ENCODE measurements around the gene PYGM.

Gene PYGM

DNA sequence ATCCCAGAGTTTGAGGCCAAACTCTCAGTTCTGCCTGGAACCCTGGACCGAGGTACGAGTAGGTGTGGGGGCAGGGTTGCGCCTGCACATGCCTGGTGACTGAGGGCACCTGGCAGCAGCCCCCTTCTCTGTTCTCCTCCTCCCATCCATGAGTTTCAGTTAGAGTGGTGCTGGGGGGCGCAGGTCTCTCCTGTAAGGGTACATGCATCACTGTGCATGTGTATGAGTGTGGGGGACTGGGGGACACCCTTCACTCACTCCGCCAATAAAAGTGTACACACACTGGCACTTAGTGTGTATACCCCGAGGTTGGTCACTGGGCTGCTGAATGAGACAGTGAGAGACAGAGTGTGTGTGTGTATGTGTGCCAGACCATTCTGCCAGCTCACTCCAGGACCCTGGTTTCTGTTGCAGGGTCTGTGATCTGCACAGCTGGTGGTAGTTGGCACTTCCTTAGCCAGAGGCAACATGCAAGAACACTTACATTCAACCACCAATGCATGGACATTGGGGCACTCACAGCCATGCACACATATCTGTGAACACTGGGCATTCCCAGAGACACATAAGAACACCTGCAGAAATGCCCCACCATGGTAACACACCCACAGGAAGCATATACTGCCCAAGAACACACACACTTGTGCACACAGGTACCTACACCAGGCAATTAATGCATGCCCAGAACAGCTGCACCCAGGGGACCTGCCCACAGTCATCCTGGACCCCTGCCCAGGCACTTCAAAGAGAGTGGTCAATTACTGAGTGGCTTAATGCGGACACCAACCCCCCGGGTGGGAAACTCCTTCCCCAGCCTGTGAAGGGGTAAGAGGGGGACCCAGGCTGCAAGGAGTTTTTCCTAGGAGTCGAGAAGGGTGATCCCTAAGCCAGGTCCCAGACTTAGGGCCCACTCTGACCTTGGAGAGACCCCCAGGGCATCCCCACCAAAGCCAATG is 35.6 kb downstream of the PYGM start:
- TF ChIP-seq, protein P1, sequence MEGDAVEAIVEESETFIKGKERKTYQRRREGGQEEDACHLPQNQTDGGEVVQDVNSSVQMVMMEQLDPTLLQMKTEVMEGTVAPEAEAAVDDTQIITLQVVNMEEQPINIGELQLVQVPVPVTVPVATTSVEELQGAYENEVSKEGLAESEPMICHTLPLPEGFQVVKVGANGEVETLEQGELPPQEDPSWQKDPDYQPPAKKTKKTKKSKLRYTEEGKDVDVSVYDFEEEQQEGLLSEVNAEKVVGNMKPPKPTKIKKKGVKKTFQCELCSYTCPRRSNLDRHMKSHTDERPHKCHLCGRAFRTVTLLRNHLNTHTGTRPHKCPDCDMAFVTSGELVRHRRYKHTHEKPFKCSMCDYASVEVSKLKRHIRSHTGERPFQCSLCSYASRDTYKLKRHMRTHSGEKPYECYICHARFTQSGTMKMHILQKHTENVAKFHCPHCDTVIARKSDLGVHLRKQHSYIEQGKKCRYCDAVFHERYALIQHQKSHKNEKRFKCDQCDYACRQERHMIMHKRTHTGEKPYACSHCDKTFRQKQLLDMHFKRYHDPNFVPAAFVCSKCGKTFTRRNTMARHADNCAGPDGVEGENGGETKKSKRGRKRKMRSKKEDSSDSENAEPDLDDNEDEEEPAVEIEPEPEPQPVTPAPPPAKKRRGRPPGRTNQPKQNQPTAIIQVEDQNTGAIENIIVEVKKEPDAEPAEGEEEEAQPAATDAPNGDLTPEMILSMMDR (IDR thresholded peaks at IDR 0.05; ENCODE audit: extremely low read depth, insufficient read depth, missing control alignments): no peak
- in situ Hi-C loops (cut with MboI; ENCODE audit: low pct_unique_long_range_greater_than_20kb, low sequenced_read_pairs, unreplicated experiment): no loop called here
- DNase-seq (ENCODE audit: low spot score): peak; percentile 65

DNA sequence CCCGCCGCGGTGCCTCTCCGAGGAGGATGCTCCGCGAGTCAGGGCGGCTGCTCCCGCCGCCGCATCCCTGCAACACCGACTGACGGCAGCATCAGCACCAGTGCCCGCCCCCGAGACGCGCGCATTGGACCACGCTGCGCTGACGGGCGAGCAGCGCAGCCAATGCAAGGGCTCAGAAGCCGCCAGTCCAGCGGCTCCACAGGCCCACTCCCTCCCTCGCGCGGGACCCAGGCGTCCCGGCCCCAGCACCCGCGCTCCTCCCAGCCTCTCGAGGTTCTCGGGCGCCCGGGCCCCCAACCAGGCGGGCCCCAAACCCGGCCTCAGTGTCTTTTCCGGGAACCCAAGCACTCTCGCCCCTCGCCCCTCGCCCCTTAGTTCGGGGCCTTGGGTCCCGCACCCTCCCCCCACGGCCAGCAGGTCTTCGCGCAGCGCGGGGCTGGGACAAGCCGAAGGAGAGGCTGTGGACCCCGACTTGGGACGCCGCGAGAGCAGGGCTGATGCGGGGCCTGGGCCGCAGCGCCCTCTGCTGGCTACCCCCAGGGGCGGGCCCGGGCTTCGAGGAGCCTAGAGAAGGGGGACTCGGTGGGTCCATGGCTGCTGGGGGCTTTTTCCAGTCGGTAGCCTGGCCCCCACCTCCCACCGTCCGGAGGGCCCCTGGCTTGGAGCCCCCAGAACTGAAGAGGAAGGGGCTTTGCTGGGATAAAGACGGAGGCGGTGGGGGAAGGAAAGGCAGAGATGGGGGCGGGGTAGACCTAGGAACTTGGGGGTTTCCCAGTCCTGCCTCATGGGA is 36.5 kb downstream of the PYGM start, which contains the start of gene NRXN2:
Gene NRXN2, minus strand, starts transcription at position 81 of the 790 bp plus-strand sequence. CDS start 9,498 bp downstream, outside the sequence.
- in situ Hi-C loops (cut with MboI; ENCODE audit: low pct_unique_long_range_greater_than_20kb, low sequenced_read_pairs, unreplicated experiment): no loop called here
- DNase-seq (ENCODE audit: low spot score): peak; percentile 98
- TF ChIP-seq, protein P1 (IDR thresholded peaks at IDR 0.05; ENCODE audit: extremely low read depth, insufficient read depth, missing control alignments): peak; percentile 95

DNA sequence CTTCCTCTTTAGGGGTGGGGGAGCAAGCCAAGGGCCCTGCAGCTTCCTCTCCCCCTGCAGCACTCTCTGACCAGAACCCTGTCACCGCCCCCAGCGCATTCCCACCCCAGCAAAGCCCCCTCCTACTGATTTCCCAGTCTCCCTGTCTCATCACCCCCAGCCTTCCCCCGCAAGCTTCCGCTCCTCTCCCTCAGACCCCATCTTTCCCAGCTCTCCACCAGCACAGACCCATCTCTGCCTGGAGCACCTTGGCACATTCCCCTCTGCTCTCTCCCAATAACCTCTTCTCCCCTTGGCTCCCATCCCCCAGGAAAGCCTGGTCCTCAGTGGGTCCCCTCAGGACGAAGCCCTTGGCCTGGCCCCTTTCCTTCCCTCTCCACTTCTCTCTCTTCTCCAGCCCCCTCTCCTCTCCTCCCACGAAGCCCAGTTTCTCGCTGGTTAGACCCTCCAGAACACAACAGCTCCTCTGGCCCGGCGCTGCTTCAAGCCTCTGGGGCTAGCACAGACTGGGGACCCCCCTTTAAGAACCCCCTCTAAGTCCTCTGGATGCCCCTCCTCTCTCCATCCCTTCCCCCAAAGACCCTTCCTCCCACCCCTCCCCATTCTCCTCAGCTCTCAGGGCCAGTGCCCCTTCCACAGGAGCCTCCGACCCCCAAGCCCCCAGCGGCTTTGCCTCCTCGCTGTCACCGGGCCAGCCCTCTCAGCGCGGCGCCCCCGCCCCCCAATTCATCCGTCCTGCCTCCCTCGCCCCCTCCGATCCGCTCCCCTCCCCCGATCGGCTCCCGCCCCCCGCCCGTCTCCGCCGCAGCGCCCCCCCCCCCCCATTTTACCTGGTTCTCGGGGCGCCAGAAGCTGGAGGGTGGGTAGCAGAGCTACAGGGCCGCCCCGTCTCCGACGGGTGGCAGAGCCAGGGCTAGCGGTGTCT is 37.4 kb downstream of the PYGM start:
- in situ Hi-C loops (cut with MboI; ENCODE audit: low pct_unique_long_range_greater_than_20kb, low sequenced_read_pairs, unreplicated experiment): no loop called here
- no peak for DNase-seq (ENCODE audit: low spot score)

DNA sequence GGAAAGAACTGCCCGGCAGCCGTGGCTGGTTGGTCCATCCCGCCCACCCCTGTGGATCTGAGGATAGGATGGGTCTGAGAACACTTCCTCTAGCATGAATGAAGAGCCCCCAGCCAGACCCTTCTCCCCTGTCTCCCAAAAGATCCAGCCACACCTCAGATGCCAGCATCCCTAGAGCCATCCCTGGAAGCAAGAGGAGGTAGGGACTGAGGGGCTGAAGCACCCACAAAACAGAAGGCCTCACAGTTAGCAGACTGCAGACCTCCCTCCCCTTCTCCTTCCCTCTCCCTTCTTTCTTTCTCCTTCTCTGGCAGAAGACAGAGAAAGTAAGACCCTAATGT is 38.4 kb downstream of the PYGM start:
- no peak for DNase-seq (ENCODE audit: low spot score)
- TF ChIP-seq, protein P1 (IDR thresholded peaks at IDR 0.05; ENCODE audit: extremely low read depth, insufficient read depth, missing control alignments): no peak
- in situ Hi-C loops (cut with MboI; ENCODE audit: low pct_unique_long_range_greater_than_20kb, low sequenced_read_pairs, unreplicated experiment): no loop called here

More for the DNA sequence above, 37.4 kb downstream of the PYGM start:
- TF ChIP-seq, protein P1 (IDR thresholded peaks at IDR 0.05; ENCODE audit: extremely low read depth, insufficient read depth, missing control alignments): no peak

DNA sequence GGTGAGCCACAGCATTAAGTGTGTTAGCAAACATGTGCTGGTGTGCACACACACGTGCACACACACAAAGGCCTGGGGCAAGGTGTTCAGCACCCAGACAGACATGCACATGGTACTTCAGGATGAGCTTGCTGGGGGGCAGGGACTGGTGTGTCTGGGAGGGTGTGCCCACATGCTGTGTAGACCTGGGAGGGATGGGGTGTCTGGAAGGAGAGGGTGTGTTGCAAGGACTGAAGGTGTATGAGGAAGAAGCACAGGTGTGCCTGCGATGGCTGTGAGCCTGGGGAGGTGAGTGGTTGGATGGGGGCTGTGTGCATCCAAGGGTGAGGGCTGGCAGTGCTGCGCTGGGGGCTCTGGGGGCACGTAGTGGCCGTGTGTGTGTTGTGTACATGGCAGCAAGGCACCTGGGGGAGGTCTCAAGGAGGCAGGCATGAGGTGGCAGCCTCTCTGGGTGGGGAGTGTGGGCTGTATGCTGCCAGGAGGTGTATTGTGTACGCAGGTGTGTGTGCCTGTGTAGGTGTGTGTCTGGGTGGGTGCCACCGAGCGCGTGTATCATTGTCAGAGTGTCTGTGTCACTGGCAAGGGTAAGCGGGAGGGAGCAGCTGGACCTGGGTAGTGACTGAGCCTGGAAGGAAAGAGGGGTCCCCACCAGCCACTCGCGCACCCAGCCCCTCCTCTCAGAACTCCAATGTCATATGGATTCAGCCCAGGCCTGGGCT is 39.0 kb downstream of the PYGM start:
- no peak for DNase-seq (ENCODE audit: low spot score)
- in situ Hi-C loops (cut with MboI; ENCODE audit: low pct_unique_long_range_greater_than_20kb, low sequenced_read_pairs, unreplicated experiment): no loop called here
- TF ChIP-seq, protein P1 (IDR thresholded peaks at IDR 0.05; ENCODE audit: extremely low read depth, insufficient read depth, missing control alignments): no peak
